K562 (cell line): ENCODE data around the gene ZNF558. TPM values are rescaled to one million over a fixed set of nuclear protein-coding genes. Genes with fewer than 3 reads are reported as not detected.
A peak's percentile ranks its signal among the peaks of the same experiment; 100 is the strongest.

Experiments used
- ATAC-seq: fragments of 200-7000 bp; cut with Tn5 transposase; 3 replicates; pipeline ENCODE4 v1.9.1; 2020; ENCODE audit warnings: moderate library complexity
- BruUV-seq: library from RNA; stranded (reverse); fragments of 400-500 nt; replicated peaks from 2 replicates; lab custom pipeline; 2021; lab: Mats Ljungman, UMichigan
- CTCF ChIA-PET: fragments of 300-600 bp; formaldehyde crosslinking; extraction: SDS; loops from one replicate; lab custom pipeline; 2021; ENCODE audit warnings: low intra/inter-chr PET ratio; lab: Yijun Ruan, JAX
- POLR2A ChIA-PET: fragments of 300-600, 350-650 bp; sonication (Branson Sonifier 250); formaldehyde crosslinking; extraction: SDS; loops from one replicate; lab custom pipeline; 2021; ENCODE audit warnings: antibody characterized with exemption, inconsistent platforms; lab: Yijun Ruan, JAX
- DNase-seq, 4 experiments: peaks; one replicate each; pipeline versions ENCODE4 v3.0.0 to v3.0.0-alpha.2; 2011 to 2018; ENCODE audit warnings: low spot score in 3 of 4, mixed read lengths in 3 of 4; ENCODE audit errors: extremely low read depth in 1 of 4
- FAIRE-seq: peaks from 2 replicates; lab custom pipeline; 2011; peaks lifted over from hg19 to GRCh38; lab: Jason Lieb, UNC
- H2AFZ ChIP-seq: 2 replicates; pipeline ENCODE4 v1.6.0; 2011; ENCODE audit warnings: low read depth, low read length, control low read depth, inconsistent platforms
- H3K27ac ChIP-seq: fragments of 200-600 bp; 3 replicates; pipeline ENCODE4 v1.8.0; 2011; ENCODE audit warnings: low read depth, mild to moderate bottlenecking, control low read depth, inconsistent platforms, low read length, moderate library complexity, mixed read lengths; ENCODE audit errors: extremely low read depth
- H3K27me3 ChIP-seq, 2 experiments: fragments of 300-600 bp in 1 of 2; 2 replicates in 1 of 2; 3 replicates in 1 of 2; pipeline versions ENCODE4 v1.6.0 to v1.8.0; 2011; ENCODE audit warnings: inconsistent platforms in 2 of 2, low read length in 2 of 2, mild to moderate bottlenecking in 1 of 2, mixed read lengths in 1 of 2, moderate library complexity in 1 of 2; ENCODE audit not compliant: control insufficient read depth in 2 of 2, insufficient read depth in 2 of 2
- H3K36me3 ChIP-seq: fragments of 300-600 bp; 3 replicates; pipeline ENCODE4 v1.8.0; 2011; ENCODE audit warnings: mild to moderate bottlenecking, low read length, inconsistent platforms; ENCODE audit not compliant: control insufficient read depth, insufficient read depth
- H3K4me1 ChIP-seq, 2 experiments: fragments of 200-600 bp in 1 of 2; replicated peaks in 1 of 2; 2 replicates in 1 of 2; 3 replicates in 1 of 2; pipeline versions ENCODE4 v1.5.1 to v1.8.0; 2011; ENCODE audit warnings: inconsistent platforms in 2 of 2, low read length in 2 of 2, mild to moderate bottlenecking in 1 of 2, mixed read lengths in 1 of 2, moderate library complexity in 1 of 2; ENCODE audit not compliant: control insufficient read depth in 2 of 2, insufficient read depth in 2 of 2
- H3K4me2 ChIP-seq: 2 replicates; pipeline ENCODE4 v1.6.1; 2011; ENCODE audit warnings: low read length, control low read depth, inconsistent platforms, mixed read lengths; ENCODE audit not compliant: insufficient read depth
- H3K4me3 ChIP-seq: fragments of 200-600 bp; sonication (generic), shearing (Covaris generic); 2 replicates; pipeline ENCODE4 v1.5.1; 2016; ENCODE audit warnings: control low read depth, inconsistent platforms
- H3K79me2 ChIP-seq: fragments of 200-600 bp; 3 replicates; pipeline ENCODE4 v1.8.0; 2011; ENCODE audit warnings: low read length, inconsistent platforms; ENCODE audit not compliant: control insufficient read depth, insufficient read depth
- H3K9ac ChIP-seq, 2 experiments: 2 replicates each; pipeline versions ENCODE4 v1.6.0 to v1.6.1; 2011; ENCODE audit warnings: low read depth in 2 of 2, low read length in 2 of 2, control low read depth in 1 of 2, inconsistent platforms in 1 of 2, mild to moderate bottlenecking in 1 of 2, mixed read lengths in 1 of 2; ENCODE audit not compliant: insufficient read depth in 1 of 2
- H3K9me1 ChIP-seq: one replicate; pipeline ENCODE4 v1.6.0; 2011; ENCODE audit warnings: inconsistent platforms, mild to moderate bottlenecking, low read length, moderate library complexity; ENCODE audit not compliant: control insufficient read depth, insufficient read depth
- H3K9me3 ChIP-seq: replicated peaks from 2 replicates; pipeline ENCODE4 v1.5.1; 2011; ENCODE audit warnings: low read depth, low read length, inconsistent platforms; ENCODE audit not compliant: control insufficient read depth, insufficient read depth
- H4K20me1 ChIP-seq: replicated peaks from 2 replicates; pipeline ENCODE4 v1.6.1; 2011; ENCODE audit warnings: low read length, inconsistent platforms, mixed read lengths; ENCODE audit not compliant: control insufficient read depth, insufficient read depth
- ATF3 ChIP-seq, 2 experiments: fragments of 450-650 bp in 1 of 2; sonication (generic) in 1 of 2; formaldehyde crosslinking in 1 of 2; IDR thresholded peaks in 1 of 2; conservative IDR thresholded peaks in 1 of 2; 2 replicates each; pipeline versions ENCODE4 v1.6.1 to v1.8.1; 2016 to 2023; ENCODE audit warnings: mild to moderate bottlenecking in 2 of 2, moderate library complexity in 2 of 2, inconsistent platforms in 1 of 2, missing genetic modification reagents in 1 of 2
- BCOR ChIP-seq: fragments of 450-650 bp; IDR thresholded peaks from 2 replicates; pipeline ENCODE4 v1.6.1; 2016
- CBX1 ChIP-seq: sonication (generic); IDR thresholded peaks from 2 replicates; pipeline ENCODE4 v1.6.1; 2016; ENCODE audit warnings: antibody characterized with exemption, low read depth, mild to moderate bottlenecking
- DMBX1 ChIP-seq: fragments of 250-450 bp; sonication (Bioruptor Pico); IDR thresholded peaks from 2 replicates; pipeline ENCODE4 v1.8.0; 2022; ENCODE audit warnings: inconsistent platforms, mild to moderate bottlenecking, moderate library complexity, borderline replicate concordance
- MTA2 ChIP-seq: fragments of 450-650 bp; IDR thresholded peaks from 2 replicates; pipeline ENCODE4 v1.6.1; 2016; ENCODE audit warnings: low read depth
- RBM25 ChIP-seq: fragments of 200-400 bp; formaldehyde crosslinking; IDR thresholded peaks from 2 replicates; pipeline ENCODE4 v1.6.1; 2018; ENCODE audit warnings: low read length, low read depth, moderate library complexity; ENCODE audit not compliant: severe bottlenecking
- ZFP30 ChIP-seq: fragments of 250-450 bp; sonication (Bioruptor Pico); IDR thresholded peaks from 2 replicates; pipeline ENCODE4 v1.8.0; 2022; ENCODE audit warnings: moderate library complexity, mild to moderate bottlenecking, inconsistent platforms, borderline replicate concordance
- ZFP36 ChIP-seq: fragments of 150-350 bp; IDR thresholded peaks from 2 replicates; pipeline ENCODE4 v1.6.1; 2018; ENCODE audit warnings: low read length, low read depth; ENCODE audit not compliant: partially characterized antibody
- ZNF217 ChIP-seq: sonication (generic); formaldehyde crosslinking; IDR thresholded peaks from 2 replicates; pipeline ENCODE4 v1.8.0; 2022; ENCODE audit warnings: mild to moderate bottlenecking, missing genetic modification reagents
- ZNF3 ChIP-seq: fragments of 250-450 bp; sonication (Bioruptor Pico); IDR thresholded peaks from 2 replicates; pipeline ENCODE4 v1.5.0; 2021; ENCODE audit warnings: mild to moderate bottlenecking, moderate library complexity
- ZNF436 ChIP-seq: fragments of 250-450, 450-650 bp; sonication (Bioruptor Pico); formaldehyde crosslinking; IDR thresholded peaks from 2 replicates; pipeline ENCODE4 v1.7.0; 2020; ENCODE audit warnings: mild to moderate bottlenecking
- ZNF561 ChIP-seq: fragments of 450-650 bp; formaldehyde crosslinking; conservative IDR thresholded peaks from 2 replicates; pipeline ENCODE4 v1.4.0; 2020; ENCODE audit warnings: mild to moderate bottlenecking, moderate library complexity
- WGBS: fragments of 100-300 bp; shearing (Covaris generic); methylation state at CpG from one replicate; pipeline ENCODE4 v1.1.6; 2016; ENCODE audit warnings: low coverage, mixed read lengths; ENCODE audit not compliant: insufficient coverage; ENCODE audit errors: missing lambda C conversion rate; 5-methylcytosine and 5-hydroxymethylcytosine counted together
- in situ Hi-C: fragments of 300-500 bp; cut with MboI; formaldehyde crosslinking; loops from 4 replicates; pipeline ENCODE4 v1.15.0; 2018; ENCODE audit warnings: inconsistent platforms, mixed read lengths
- intact Hi-C: fragments of 100-400 bp; cut with micrococcal nuclease; formaldehyde crosslinking; loops from 2 replicates; pipeline ENCODE4 v1.14.2; 2022
- polyA plus RNA-seq, 8 experiments: library from polyadenylated mRNA; depleted of rRNA in 4 of 8; stranded (reverse) in 5 of 8; unstranded in 3 of 8; fragments of >200 nt; fragmentation: Nextera tagmentation in 2 of 8; fragmentation: Illumina TruSeq in 1 of 8; extraction: Ambion mirVana in 2 of 8; extraction: Trizol in 1 of 8; gene quantifications; 2 replicates each; pipeline versions ENCODE4 v1.2.1 to v1.2.3, GENCODE V29; 2011 to 2014; ENCODE audit warnings: inconsistent platforms in 1 of 8, missing spikeins in 1 of 8
- total RNA-seq, 7 experiments: library from RNA; depleted of rRNA in 6 of 7; stranded (reverse); fragments of >200 nt in 6 of 7; fragmentation: Illumina TruSeq in 2 of 7; extraction: Trizol in 2 of 7; gene quantifications; 2 replicates each; pipeline versions ENCODE4 v1.2.1 to v1.2.3, GENCODE V29; 2011 to 2021; ENCODE audit warnings: low replicate concordance in 1 of 7
- TF ChIP-seq, protein P1 (sequence below): sonication (generic); formaldehyde crosslinking; IDR thresholded peaks from 2 replicates; pipeline ENCODE4 v1.8.1; 2022; ENCODE audit warnings: missing genetic modification reagents

ZNF558 gene
- total and polyA plus RNA-seq, 9 of the 15 experiments (the other 6 are each of a cell fraction or from before 2014, with no cell fraction given) = 5.4 to 47.6 (median 21.2) TPM

DNA sequence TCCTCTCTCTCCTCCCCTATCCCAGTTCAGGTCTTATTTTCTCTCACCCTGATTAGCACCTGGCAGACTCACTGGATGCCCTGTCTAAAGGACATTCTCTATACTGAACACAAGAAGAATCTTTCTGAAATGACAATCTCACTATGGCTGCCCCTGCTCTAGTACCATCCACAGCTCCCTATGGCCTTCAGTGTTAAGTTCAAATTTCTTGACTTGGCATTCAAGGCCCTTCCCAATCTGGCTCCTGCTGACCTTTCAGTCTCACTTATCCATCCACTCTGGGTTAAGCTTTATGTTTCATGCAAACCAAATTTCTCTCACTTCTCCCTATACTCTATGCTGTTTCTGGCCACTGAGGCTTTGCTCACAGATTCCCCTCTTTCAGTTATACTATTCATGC lies 34.2 kb upstream of the ZNF558 start:
- H4K20me1 ChIP-seq = no peaks in the 10 kb centered on the region
- H3K9me1 ChIP-seq = no peaks in the 10 kb centered on the region
- H3K27me3 ChIP-seq = no peaks in the 10 kb centered on the region
- no peaks in the 10 kb centered on the region for H3K36me3 ChIP-seq
- FAIRE-seq (no peak), ATAC-seq (no peak), DNase-seq (no peak)
- CTCF ChIA-PET = no interaction called here
- H3K4me2 ChIP-seq = no peak overlapping the region
- no peaks in the 10 kb centered on the region for H3K4me1 ChIP-seq
- BruUV-seq = no TSS peak
- no peak overlapping the region for H2AFZ ChIP-seq
- TF ChIP-seq ZNF3 (CRISPR knock-in tag) (no peak), RBM25 (peak; percentile 62)
- POLR2A ChIA-PET = interaction anchor here (1.1 kb wide), 1 partner anchor 27 kb away, joined by 3 read pairs; no protein-coding TSS in a partner anchor
- no peak overlapping the region for H3K9ac ChIP-seq
- intact Hi-C loops = no loop called here
- no peak overlapping the region for H3K4me3 ChIP-seq
- in situ Hi-C loops = no loop called here
- no peak overlapping the region for H3K27ac ChIP-seq
- no peaks in the 10 kb centered on the region for H3K9me3 ChIP-seq
- H3K79me2 ChIP-seq = no peaks in the 10 kb centered on the region

GRCh38 chr19:8858260-8858659 lies 26.2 kb upstream of the ZNF558 start:
- ATAC-seq = no peak
- H2AFZ ChIP-seq = no peak overlapping the region
- no peak for FAIRE-seq
- ChIA-PET POLR2A (no interaction called here), CTCF (no interaction called here)
- no TSS peak for BruUV-seq
- no peaks in the 10 kb centered on the region for H4K20me1 ChIP-seq
- in situ Hi-C loops (no loop called here), intact Hi-C loops (no loop called here)
- no peak overlapping the region for H3K4me2 ChIP-seq
- no peaks in the 10 kb centered on the region for H3K79me2 ChIP-seq
- WGBS = 0% methylated on average over 3 of the region's 3 CpGs
- H3K9me3 ChIP-seq = no peaks in the 10 kb centered on the region
- H3K9ac ChIP-seq = no peak overlapping the region
- no peaks in the 10 kb centered on the region for H3K4me1 ChIP-seq
- no peaks in the 10 kb centered on the region for H3K9me1 ChIP-seq
- H3K4me3 ChIP-seq = no peak overlapping the region
- no peak for DNase-seq
- H3K27me3 ChIP-seq = peaks cover 0 to 6% of the 10 kb centered on the region in 2 experiments; a peak in 1 of 5 replicates
- H3K27ac ChIP-seq = no peak overlapping the region
- H3K36me3 ChIP-seq = no peaks in the 10 kb centered on the region
- TF ChIP-seq ZNF217 (CRISPR knock-in tag) (no peak), MTA2 (no peak), ZFP30 (CRISPR knock-in tag) (no peak), RBM25 (peak; percentile 80), CBX1 (no peak), ZNF436 (CRISPR knock-in tag) (no peak), DMBX1 (CRISPR knock-in tag) (no peak), ZFP36 (peak; percentile 62), ZNF561 (CRISPR knock-in tag) (no peak), ATF3 (IDR thresholded peaks at IDR 0.05) (no peak), ATF3 (CRISPR knock-in tag; conservative IDR thresholded peaks at IDR 0.05) (no peak), BCOR (peak; percentile 31; the same call in 1 of the 2 replicates)
- TF ChIP-seq, protein P1, sequence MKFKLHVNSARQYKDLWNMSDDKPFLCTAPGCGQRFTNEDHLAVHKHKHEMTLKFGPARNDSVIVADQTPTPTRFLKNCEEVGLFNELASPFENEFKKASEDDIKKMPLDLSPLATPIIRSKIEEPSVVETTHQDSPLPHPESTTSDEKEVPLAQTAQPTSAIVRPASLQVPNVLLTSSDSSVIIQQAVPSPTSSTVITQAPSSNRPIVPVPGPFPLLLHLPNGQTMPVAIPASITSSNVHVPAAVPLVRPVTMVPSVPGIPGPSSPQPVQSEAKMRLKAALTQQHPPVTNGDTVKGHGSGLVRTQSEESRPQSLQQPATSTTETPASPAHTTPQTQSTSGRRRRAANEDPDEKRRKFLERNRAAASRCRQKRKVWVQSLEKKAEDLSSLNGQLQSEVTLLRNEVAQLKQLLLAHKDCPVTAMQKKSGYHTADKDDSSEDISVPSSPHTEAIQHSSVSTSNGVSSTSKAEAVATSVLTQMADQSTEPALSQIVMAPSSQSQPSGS (CRISPR knock-in tag) = no peak
